ENCODE measurements around the gene TMIGD3.

TMIGD3 gene

GRCh38 chr1:111474521-111474920, 28.9 kb downstream of the TMIGD3 start:
- no peak for DNase-seq

- no peak for DNase-seq
These were observed 29.3 kb downstream of the TMIGD3 start for GRCh38 chr1:111474106-111474505.

- DNase-seq: no peak
These were observed 31.9 kb downstream of the TMIGD3 start for GRCh38 chr1:111471538-111471937.

- DNase-seq: peak; percentile 96
These were observed 32.4 kb downstream of the TMIGD3 start for GRCh38 chr1:111471012-111471411.

- no peak for DNase-seq
These were observed 32.8 kb downstream of the TMIGD3 start for GRCh38 chr1:111470596-111470995.

- DNase-seq: no peak
These were observed 33.9 kb downstream of the TMIGD3 start for GRCh38 chr1:111469539-111469938.

GRCh38 chr1:111468717-111469100, 34.7 kb downstream of the TMIGD3 start:
- DNase-seq: no peak

GRCh38 chr1:111467865-111468716, 35.3 kb downstream of the TMIGD3 start:
- DNase-seq: no peak

- DNase-seq: no peak
These were observed 37.0 kb downstream of the TMIGD3 start for GRCh38 chr1:111466480-111466879.

- DNase-seq: no peak
These were observed 37.7 kb downstream of the TMIGD3 start for GRCh38 chr1:111465754-111466153.

GRCh38 chr1:111463029-111463683, 40.3 kb downstream of the TMIGD3 start:
- no peak for DNase-seq

GRCh38 chr1:111462370-111463028, 40.9 kb downstream of the TMIGD3 start:
- DNase-seq: no peak

GRCh38 chr1:111461765-111462164, 41.7 kb downstream of the TMIGD3 start:
- no peak for DNase-seq

- no peak for DNase-seq
These were observed 47.8 kb downstream of the TMIGD3 start for GRCh38 chr1:111455642-111456031.

- no peak for DNase-seq
These were observed 48.4 kb downstream of the TMIGD3 start for GRCh38 chr1:111454859-111455641.

GRCh38 chr1:111453706-111454105, 49.7 kb downstream of the TMIGD3 start:
- DNase-seq: no peak

- DNase-seq: no peak
These were observed 50.9 kb downstream of the TMIGD3 start for GRCh38 chr1:111452581-111452980.

GRCh38 chr1:111450185-111450584, 53.2 kb downstream of the TMIGD3 start:
- no peak for DNase-seq

- no peak for DNase-seq
These were observed 53.8 kb downstream of the TMIGD3 start for GRCh38 chr1:111449703-111450017.

- peak; percentile 99 for DNase-seq
These were observed 54.3 kb downstream of the TMIGD3 start, which contains the start of the genes ATP5PB and WDR77 for GRCh38 chr1:111448918-111449702. TSS of gene ATP5PB (plus strand) at chr1:111449464. CDS start at chr1:111449542, 78 bp downstream. TSS of gene WDR77 (minus strand) at chr1:111449256. CDS start at chr1:111449169, 87 bp downstream.

- peak in 1 of 2 experiments; percentile 30 for DNase-seq
These were observed 54.9 kb downstream of the TMIGD3 start for GRCh38 chr1:111448482-111448917.
